Measurements from ENCODE around the gene IL17REL. TPM values are rescaled to one million over a fixed set of nuclear protein-coding genes. Genes with fewer than 3 reads are reported as not detected.
"Not testable (repeated sequence)": the region's sequence is repeated elsewhere in the genome, so short reads cannot be mapped to it uniquely, and the experiment has no call there.

IL17REL gene
- total RNA-seq, 2 donors from 2014 or later = 0.15 TPM; not detected in 1

DNA sequence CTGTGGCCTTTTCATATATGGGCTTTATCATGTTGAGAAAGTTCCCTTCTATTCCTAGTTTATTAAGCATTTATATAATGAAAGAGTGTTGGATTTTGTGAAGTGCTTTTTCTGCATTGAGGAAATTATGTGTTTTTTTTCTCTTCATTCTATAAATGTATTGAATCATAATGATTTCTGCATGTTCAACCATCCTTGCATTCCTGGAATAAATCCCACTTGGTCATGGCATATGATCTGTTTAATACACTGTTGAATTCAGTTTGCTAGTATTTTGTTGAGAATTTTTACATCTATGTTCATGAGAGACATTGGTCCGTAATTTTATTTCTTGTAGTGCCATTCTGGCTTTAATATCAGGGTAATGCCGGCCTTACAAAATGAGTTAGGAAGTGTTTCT lies 26.2 kb downstream of the IL17REL start:
- 87 to 88% methylated on average over 1 to 2 of the region's 2 CpGs for WGBS, 2 experiments (ENCODE audit: insufficient coverage in 1 of 2, insufficient read length in 1 of 2)

DNA sequence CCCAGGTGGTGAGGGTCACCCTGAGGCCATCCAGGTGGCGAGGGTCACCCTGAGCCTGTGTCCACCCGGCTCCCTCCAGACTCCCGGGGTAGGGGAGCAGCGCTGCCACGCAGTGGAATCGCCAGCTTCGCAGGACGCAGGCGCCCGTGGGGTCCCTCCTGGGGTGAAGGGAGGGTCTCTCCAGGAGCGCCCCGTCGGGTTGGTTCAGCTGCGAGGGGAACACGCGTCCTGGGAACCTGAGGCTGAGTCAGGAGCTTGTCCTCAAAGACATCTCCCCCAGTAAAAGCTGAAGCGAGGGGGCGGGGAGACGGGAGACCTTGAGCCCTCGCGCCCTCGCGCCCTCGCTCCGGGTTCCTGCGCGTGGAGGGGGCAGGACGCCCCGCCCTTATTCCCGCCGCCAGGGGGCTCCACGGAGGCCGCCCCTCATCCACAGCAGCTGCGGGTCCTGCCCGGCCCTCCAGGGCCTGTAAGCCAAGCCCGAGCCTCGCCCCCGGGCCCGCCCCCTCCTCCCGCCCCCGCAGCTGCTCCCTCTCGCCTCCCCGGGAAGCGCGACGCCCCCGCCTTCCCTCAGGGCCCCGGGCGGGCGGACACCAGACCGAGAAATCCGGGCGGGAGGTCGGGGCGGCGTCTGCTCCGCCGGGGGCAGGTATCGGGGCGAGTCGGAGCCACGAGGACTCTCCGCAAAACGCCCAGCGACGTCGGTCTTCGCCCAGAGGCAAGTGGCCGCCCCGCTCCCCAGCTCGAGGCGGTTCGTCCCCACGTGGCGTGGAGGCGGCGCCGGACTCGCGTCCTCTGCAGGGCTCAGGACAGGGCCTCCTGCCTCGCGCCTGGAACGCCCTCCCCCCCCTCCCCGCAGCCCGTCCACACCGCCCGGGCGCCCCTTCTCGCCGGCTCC lies 29.2 kb downstream of the IL17REL start:
- H3K4me1 ChIP-seq (ENCODE audit: control insufficient read depth, insufficient read depth, low read length) = no peaks in the 10 kb centered on the region
- DNase-seq = peak; percentile 84
- 28% methylated on average over 28 to 85 of the region's 90 CpGs for WGBS, 2 experiments (ENCODE audit: insufficient coverage in 1 of 2, insufficient read length in 1 of 2)
- no peak overlapping the region for H3K4me3 Mint-ChIP-seq
- H3K27ac Mint-ChIP-seq = no peak overlapping the region
- no peaks in the 10 kb centered on the region for H3K36me3 ChIP-seq (ENCODE audit: control insufficient read depth, insufficient read depth, low read length)
- peaks cover 13% of the 10 kb centered on the region for H3K9me3 ChIP-seq (ENCODE audit: control insufficient read depth, low read length)
- H3K4me1 Mint-ChIP-seq = no peaks in the 10 kb centered on the region
- peaks cover 47% of the 10 kb centered on the region for H3K27me3 ChIP-seq (ENCODE audit: control insufficient read depth, insufficient read depth, low read length, poor library complexity, severe bottlenecking)
- H3K27ac ChIP-seq (ENCODE audit: low read depth, low read length) = no peak overlapping the region
- H3K27me3 Mint-ChIP-seq (ENCODE audit: insufficient read depth) = peaks cover 59% of the 10 kb centered on the region
- H3K9ac ChIP-seq (ENCODE audit: extremely low read depth, low read length, poor library complexity, severe bottlenecking) = no peak overlapping the region
- H3K4me3 ChIP-seq (ENCODE audit: low read length) = no peak overlapping the region
- TF ChIP-seq, protein P1, sequence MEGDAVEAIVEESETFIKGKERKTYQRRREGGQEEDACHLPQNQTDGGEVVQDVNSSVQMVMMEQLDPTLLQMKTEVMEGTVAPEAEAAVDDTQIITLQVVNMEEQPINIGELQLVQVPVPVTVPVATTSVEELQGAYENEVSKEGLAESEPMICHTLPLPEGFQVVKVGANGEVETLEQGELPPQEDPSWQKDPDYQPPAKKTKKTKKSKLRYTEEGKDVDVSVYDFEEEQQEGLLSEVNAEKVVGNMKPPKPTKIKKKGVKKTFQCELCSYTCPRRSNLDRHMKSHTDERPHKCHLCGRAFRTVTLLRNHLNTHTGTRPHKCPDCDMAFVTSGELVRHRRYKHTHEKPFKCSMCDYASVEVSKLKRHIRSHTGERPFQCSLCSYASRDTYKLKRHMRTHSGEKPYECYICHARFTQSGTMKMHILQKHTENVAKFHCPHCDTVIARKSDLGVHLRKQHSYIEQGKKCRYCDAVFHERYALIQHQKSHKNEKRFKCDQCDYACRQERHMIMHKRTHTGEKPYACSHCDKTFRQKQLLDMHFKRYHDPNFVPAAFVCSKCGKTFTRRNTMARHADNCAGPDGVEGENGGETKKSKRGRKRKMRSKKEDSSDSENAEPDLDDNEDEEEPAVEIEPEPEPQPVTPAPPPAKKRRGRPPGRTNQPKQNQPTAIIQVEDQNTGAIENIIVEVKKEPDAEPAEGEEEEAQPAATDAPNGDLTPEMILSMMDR (conservative IDR thresholded peaks at IDR 0.05) = peak; percentile 87
- H3K36me3 Mint-ChIP-seq (ENCODE audit: low read depth) = no peaks in the 10 kb centered on the region
- peaks cover 28% of the 10 kb centered on the region for H3K9me3 Mint-ChIP-seq

More for the DNA sequence above, 26.2 kb downstream of the IL17REL start:
- TF ChIP-seq, protein P1 (conservative IDR thresholded peaks at IDR 0.05) = no peak
- Histone ChIP-seq H3K27ac (ENCODE audit: low read depth, low read length) (no peak overlapping the region), H3K4me1 (ENCODE audit: control insufficient read depth, insufficient read depth, low read length) (no peaks in the 10 kb centered on the region), H3K9ac (ENCODE audit: extremely low read depth, low read length, poor library complexity, severe bottlenecking) (no peak overlapping the region), H3K9me3 (ENCODE audit: control insufficient read depth, low read length) (peaks cover 28% of the 10 kb centered on the region), H3K4me3 (ENCODE audit: low read length) (no peak overlapping the region), H3K27me3 (ENCODE audit: control insufficient read depth, insufficient read depth, low read length, poor library complexity, severe bottlenecking) (peaks cover 47% of the 10 kb centered on the region), H3K36me3 (ENCODE audit: control insufficient read depth, insufficient read depth, low read length) (no peaks in the 10 kb centered on the region)
- Mint-ChIP-seq H3K27ac (no peak overlapping the region), H3K27me3 (ENCODE audit: insufficient read depth) (peaks cover 61% of the 10 kb centered on the region), H3K9me3 (peaks cover 46% of the 10 kb centered on the region), H3K36me3 (ENCODE audit: low read depth) (no peaks in the 10 kb centered on the region), H3K4me3 (no peak overlapping the region), H3K4me1 (no peaks in the 10 kb centered on the region)
- no peak for DNase-seq

DNA sequence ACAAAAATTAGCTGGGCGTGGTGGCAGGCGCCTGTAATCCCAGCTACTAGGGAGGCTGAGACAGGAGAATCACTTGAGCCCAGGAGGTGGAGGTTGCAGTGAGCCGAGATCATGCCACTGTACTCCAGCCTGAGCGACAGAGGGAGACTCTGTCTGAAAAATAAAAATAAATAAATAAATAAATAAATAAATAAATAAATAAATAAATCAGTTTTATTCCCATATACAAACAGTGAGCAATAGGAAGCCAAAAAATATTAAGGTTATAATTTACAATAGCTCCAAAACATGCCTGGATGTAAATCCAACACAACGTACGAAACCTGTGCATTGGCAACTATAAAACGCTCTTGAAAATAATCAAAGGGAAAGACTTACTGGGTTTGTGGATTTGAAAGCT lies 30.8 kb downstream of the IL17REL start:
- H3K36me3 ChIP-seq (ENCODE audit: control insufficient read depth, insufficient read depth, low read length); H3K4me1 Mint-ChIP-seq; DNase-seq; H3K27ac Mint-ChIP-seq; H3K4me1 ChIP-seq (ENCODE audit: control insufficient read depth, insufficient read depth, low read length); H3K4me3 ChIP-seq (ENCODE audit: low read length); H3K27ac ChIP-seq (ENCODE audit: low read depth, low read length); H3K36me3 Mint-ChIP-seq (ENCODE audit: low read depth); H3K4me3 Mint-ChIP-seq; H3K9ac ChIP-seq (ENCODE audit: extremely low read depth, low read length, poor library complexity, severe bottlenecking): not testable (repeated sequence)
- 94 to 98% methylated on average over 5 of the region's 7 CpGs for WGBS, 2 experiments (ENCODE audit: insufficient coverage in 1 of 2, insufficient read length in 1 of 2)
- Histone ChIP-seq H3K27me3 (ENCODE audit: control insufficient read depth, insufficient read depth, low read length, poor library complexity, severe bottlenecking) (peaks cover 47% of the 10 kb centered on the region), H3K9me3 (ENCODE audit: control insufficient read depth, low read length) (peaks cover 10% of the 10 kb centered on the region)
- H3K9me3 Mint-ChIP-seq = peaks cover 18% of the 10 kb centered on the region
- H3K27me3 Mint-ChIP-seq (ENCODE audit: insufficient read depth) = peaks cover 55% of the 10 kb centered on the region
